ENCODE measurements around the gene REX1BD.

DNA sequence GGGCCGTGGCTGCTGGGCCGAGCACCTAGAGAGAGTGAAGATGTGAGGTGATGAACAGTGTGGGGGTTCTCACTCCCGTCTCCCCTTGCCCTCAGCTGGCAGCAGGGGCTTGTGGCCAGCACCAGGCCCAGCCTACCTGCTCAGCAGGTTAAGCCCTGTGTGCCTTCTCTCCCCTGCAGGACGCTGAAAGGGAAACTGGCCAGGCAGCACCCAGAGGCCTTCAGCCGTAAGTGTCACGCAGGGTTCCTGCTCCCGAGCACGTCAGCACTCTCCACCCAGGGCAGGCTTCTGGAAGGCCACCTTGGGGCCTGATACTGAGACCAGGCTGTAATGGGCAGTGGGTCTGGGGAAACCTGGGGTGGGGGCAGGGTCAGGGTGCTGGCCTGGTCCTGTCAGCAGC lies 21.6 kb upstream of the REX1BD start:
- no peak for TF ChIP-seq EZH2phosphoT487 (conservative IDR thresholded peaks at IDR 0.05; ENCODE audit: low read length)
- TF ChIP-seq, protein P1, sequence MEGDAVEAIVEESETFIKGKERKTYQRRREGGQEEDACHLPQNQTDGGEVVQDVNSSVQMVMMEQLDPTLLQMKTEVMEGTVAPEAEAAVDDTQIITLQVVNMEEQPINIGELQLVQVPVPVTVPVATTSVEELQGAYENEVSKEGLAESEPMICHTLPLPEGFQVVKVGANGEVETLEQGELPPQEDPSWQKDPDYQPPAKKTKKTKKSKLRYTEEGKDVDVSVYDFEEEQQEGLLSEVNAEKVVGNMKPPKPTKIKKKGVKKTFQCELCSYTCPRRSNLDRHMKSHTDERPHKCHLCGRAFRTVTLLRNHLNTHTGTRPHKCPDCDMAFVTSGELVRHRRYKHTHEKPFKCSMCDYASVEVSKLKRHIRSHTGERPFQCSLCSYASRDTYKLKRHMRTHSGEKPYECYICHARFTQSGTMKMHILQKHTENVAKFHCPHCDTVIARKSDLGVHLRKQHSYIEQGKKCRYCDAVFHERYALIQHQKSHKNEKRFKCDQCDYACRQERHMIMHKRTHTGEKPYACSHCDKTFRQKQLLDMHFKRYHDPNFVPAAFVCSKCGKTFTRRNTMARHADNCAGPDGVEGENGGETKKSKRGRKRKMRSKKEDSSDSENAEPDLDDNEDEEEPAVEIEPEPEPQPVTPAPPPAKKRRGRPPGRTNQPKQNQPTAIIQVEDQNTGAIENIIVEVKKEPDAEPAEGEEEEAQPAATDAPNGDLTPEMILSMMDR (IDR thresholded peaks at IDR 0.05; ENCODE audit: insufficient read depth, low read length, poor library complexity, severe bottlenecking): no peak
